ENCODE data around the gene ABHD1.
"Not testable (repeated sequence)": the region's sequence is repeated elsewhere in the genome, so short reads cannot be mapped to it uniquely, and the experiment has no call there.

- not testable (repeated sequence) for TF ChIP-seq CTCF, POLR2A, EP300 (IDR thresholded peaks at IDR 0.05)
Observed at GRCh38 chr2:27111392-27112078, 12.1 kb upstream of the ABHD1 start.
